GM23338 (cell line): ENCODE data around the gene RASL12. TPM values are rescaled to one million over a fixed set of nuclear protein-coding genes. Genes with fewer than 3 reads are reported as not detected.

Experiments
- ATAC-seq: fragments of 200-7000 bp; cut with Tn5 transposase; 3 replicates; pipeline ENCODE4 v1.9.1; 2020
- DNase-seq: peaks from one replicate; pipeline ENCODE4 v3.0.0-alpha.2; 2015; ENCODE audit warnings: low spot score
- H2AFZ ChIP-seq: fragments of 200-600 bp; sonication (generic); 2 replicates; pipeline ENCODE4 v1.8.0; 2016; ENCODE audit warnings: antibody characterized with exemption, mild to moderate bottlenecking, moderate library complexity
- H3F3A ChIP-seq: fragments of 200-600 bp; sonication (generic); replicated peaks from 2 replicates; pipeline ENCODE4 v1.8.0; 2017; ENCODE audit warnings: antibody characterized with exemption, mixed run types, low read depth
- H3K27ac ChIP-seq: fragments of 200-600 bp; sonication (generic); 2 replicates; pipeline ENCODE4 v1.6.1; 2016; ENCODE audit warnings: low read depth
- H3K27me3 ChIP-seq: fragments of 200-600 bp; sonication (generic); 2 replicates; pipeline ENCODE4 v1.8.0; 2016; ENCODE audit warnings: mild to moderate bottlenecking, mixed run types, moderate library complexity; ENCODE audit not compliant: insufficient read depth
- H3K36me3 ChIP-seq: fragments of 200-600 bp; sonication (generic); 2 replicates; pipeline ENCODE4 v1.8.0; 2016; ENCODE audit warnings: mild to moderate bottlenecking; ENCODE audit not compliant: insufficient read depth
- H3K4me1 ChIP-seq: fragments of 200-600 bp; sonication (generic); 2 replicates; pipeline ENCODE4 v1.8.0; 2016; ENCODE audit warnings: mild to moderate bottlenecking, moderate library complexity; ENCODE audit not compliant: insufficient read depth
- H3K4me2 ChIP-seq: fragments of 200-600 bp; sonication (generic); 2 replicates; pipeline ENCODE4 v1.7.1; 2017; ENCODE audit warnings: mixed run types
- H3K4me3 ChIP-seq: fragments of 200-600 bp; sonication (generic); 2 replicates; pipeline ENCODE4 v1.6.1; 2016; ENCODE audit warnings: mixed run types
- H3K79me2 ChIP-seq: fragments of 200-600 bp; sonication (generic); replicated peaks from 2 replicates; pipeline ENCODE4 v1.8.0; 2017; ENCODE audit warnings: mild to moderate bottlenecking; ENCODE audit not compliant: insufficient read depth
- H3K9me2 ChIP-seq: fragments of 200-600 bp; sonication (generic); 2 replicates; pipeline ENCODE4 v1.8.0; 2017; ENCODE audit not compliant: insufficient read depth
- H4K20me1 ChIP-seq: fragments of 200-600 bp; sonication (generic); replicated peaks from 2 replicates; pipeline ENCODE4 v1.8.0; 2017; ENCODE audit warnings: mild to moderate bottlenecking; ENCODE audit not compliant: insufficient read depth
- H3K27ac Mint-ChIP-seq: 2 replicates; pipeline ENCODE4 v1.8.0; 2020; ENCODE audit warnings: inconsistent platforms, mild to moderate bottlenecking, moderate library complexity, mixed read lengths
- H3K27me3 Mint-ChIP-seq: 3 replicates; pipeline ENCODE4 v1.8.0; 2022; ENCODE audit warnings: low read depth, mild to moderate bottlenecking, moderate library complexity, mixed read lengths, inconsistent platforms; ENCODE audit not compliant: insufficient read depth, poor library complexity
- H3K36me3 Mint-ChIP-seq: 3 replicates; pipeline ENCODE4 v1.8.0; 2021; ENCODE audit warnings: low read depth, mild to moderate bottlenecking, inconsistent platforms, moderate library complexity, mixed read lengths
- H3K4me1 Mint-ChIP-seq: 3 replicates; pipeline ENCODE4 v1.8.0; 2020; ENCODE audit warnings: mild to moderate bottlenecking, inconsistent platforms, mixed read lengths
- H3K4me3 Mint-ChIP-seq: 3 replicates; pipeline ENCODE4 v1.8.0; 2021; ENCODE audit warnings: moderate library complexity, mild to moderate bottlenecking, inconsistent platforms, mixed read lengths
- H3K9me3 Mint-ChIP-seq: 3 replicates; pipeline ENCODE4 v1.8.0; 2020; ENCODE audit warnings: moderate library complexity, mild to moderate bottlenecking, inconsistent platforms, mixed read lengths
- CREB1 ChIP-seq: fragments of 250-450 bp; sonication (Bioruptor Pico); IDR thresholded peaks from 2 replicates; pipeline ENCODE4 v1.5.0; 2020; ENCODE audit warnings: low read depth, mild to moderate bottlenecking, moderate library complexity
- ETS1 ChIP-seq: IDR thresholded peaks from 2 replicates; pipeline ENCODE4 v1.6.1; 2016; ENCODE audit warnings: antibody characterized with exemption
- EZH2 ChIP-seq: fragments of 200-600 bp; sonication (generic); IDR thresholded peaks from one replicate; pipeline ENCODE4 v1.8.0; 2017; ENCODE audit warnings: antibody characterized with exemption, mild to moderate bottlenecking, low read depth; ENCODE audit not compliant: unreplicated experiment
- EZH2phosphoT487 ChIP-seq: fragments of 200-600 bp; sonication (generic); IDR thresholded peaks from one replicate; pipeline ENCODE4 v1.8.1; 2018; ENCODE audit warnings: antibody characterized with exemption; ENCODE audit not compliant: unreplicated experiment
- JUNB ChIP-seq: IDR thresholded peaks from one replicate; pipeline ENCODE4 v1.6.1; 2016; ENCODE audit warnings: antibody characterized with exemption; ENCODE audit not compliant: unreplicated experiment
- NANOG ChIP-seq: IDR thresholded peaks from 2 replicates; pipeline ENCODE4 v1.6.1; 2016; ENCODE audit warnings: antibody characterized with exemption, borderline replicate concordance
- POLR2AphosphoS5 ChIP-seq: IDR thresholded peaks from 2 replicates; pipeline ENCODE4 v1.6.1; 2016; ENCODE audit warnings: antibody characterized with exemption, low read depth
- REST ChIP-seq: IDR thresholded peaks from one replicate; pipeline ENCODE4 v1.6.1; 2018; ENCODE audit warnings: antibody characterized with exemption; ENCODE audit not compliant: unreplicated experiment
- STAT1 ChIP-seq: IDR thresholded peaks from one replicate; pipeline ENCODE4 v1.6.1; 2016; ENCODE audit warnings: antibody characterized with exemption; ENCODE audit not compliant: unreplicated experiment
- ZNF114 ChIP-seq: fragments of 250-450 bp; sonication (Bioruptor Pico); IDR thresholded peaks from 2 replicates; pipeline ENCODE4 v1.5.0; 2020; ENCODE audit warnings: mild to moderate bottlenecking, moderate library complexity
- ZNF331 ChIP-seq: fragments of 250-450 bp; sonication (Bioruptor Pico); IDR thresholded peaks from 2 replicates; pipeline ENCODE4 v1.5.0; 2020; ENCODE audit warnings: low read depth, mild to moderate bottlenecking, moderate library complexity
- polyA plus RNA-seq: library from polyadenylated mRNA; unstranded; fragments of >200 nt; fragmentation: Nextera tagmentation; extraction: Ambion mirVana; gene quantifications from 2 replicates; pipeline ENCODE4 v1.2.1, GENCODE V29; 2016
- total RNA-seq: library from RNA; depleted of rRNA; stranded (reverse); fragments of >200 nt; shearing (Covaris generic); gene quantifications from 2 replicates; pipeline ENCODE4 v1.2.3, GENCODE V29; 2014
- TF ChIP-seq, protein P1 (sequence below), 2 experiments: fragments of 200-600 bp in 1 of 2; sonication (generic) in 1 of 2; conservative IDR thresholded peaks; 2 replicates each; pipeline versions ENCODE4 v1.5.1 to v1.6.1; 2016 to 2017; ENCODE audit warnings: antibody characterized with exemption in 2 of 2, low read depth in 2 of 2, mild to moderate bottlenecking in 2 of 2, moderate library complexity in 1 of 2

Gene RASL12
- total and polyA plus RNA-seq, 2 experiments from 2014 or later = 4.5 to 27.7 TPM

DNA sequence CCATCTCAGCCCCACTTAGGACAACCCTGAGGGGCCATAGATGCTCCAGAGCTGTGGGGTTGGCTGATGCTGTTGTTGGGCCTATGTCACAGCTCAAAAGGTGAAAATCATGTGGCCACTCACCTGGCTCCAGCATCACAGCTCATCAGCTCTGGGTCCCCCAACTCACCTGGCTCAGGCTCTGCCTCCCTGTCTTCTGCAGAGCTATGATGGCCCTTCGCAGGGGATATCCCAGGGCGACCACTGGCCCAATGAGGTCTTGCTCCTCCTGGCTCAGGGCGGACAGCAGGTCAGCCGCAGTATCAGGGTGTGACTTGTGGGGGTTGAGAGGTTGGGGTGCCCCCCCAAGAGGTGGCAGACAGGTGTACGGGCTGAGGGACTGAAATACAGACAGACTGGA is 31.5 kb upstream of the RASL12 start:
- H3K36me3 Mint-ChIP-seq = no peaks in the 10 kb centered on the region
- Histone ChIP-seq H3K4me1 (peaks cover 5% of the 10 kb centered on the region; the same call in 1 of the 2 replicates), H3K36me3 (no peaks in the 10 kb centered on the region), H3K27ac (no peak overlapping the region), H3F3A (no peaks in the 10 kb centered on the region), H3K4me3 (no peak overlapping the region), H3K9me2 (no peaks in the 10 kb centered on the region), H3K79me2 (no peaks in the 10 kb centered on the region), H3K4me2 (no peak overlapping the region), H3K27me3 (peaks cover 13% of the 10 kb centered on the region), H4K20me1 (no peaks in the 10 kb centered on the region), H2AFZ (no peak overlapping the region)
- no peak for TF ChIP-seq ZNF331 (CRISPR knock-in tag)
- TF ChIP-seq ZNF114 (CRISPR knock-in tag) = no peak
- no peak for TF ChIP-seq EZH2phosphoT487
- TF ChIP-seq POLR2AphosphoS5 = no peak
- no peak for TF ChIP-seq CREB1 (CRISPR knock-in tag)
- no peak for TF ChIP-seq REST
- no peak for TF ChIP-seq NANOG
- no peak for TF ChIP-seq ETS1
- TF ChIP-seq EZH2 = no peak
- TF ChIP-seq, protein P1, sequence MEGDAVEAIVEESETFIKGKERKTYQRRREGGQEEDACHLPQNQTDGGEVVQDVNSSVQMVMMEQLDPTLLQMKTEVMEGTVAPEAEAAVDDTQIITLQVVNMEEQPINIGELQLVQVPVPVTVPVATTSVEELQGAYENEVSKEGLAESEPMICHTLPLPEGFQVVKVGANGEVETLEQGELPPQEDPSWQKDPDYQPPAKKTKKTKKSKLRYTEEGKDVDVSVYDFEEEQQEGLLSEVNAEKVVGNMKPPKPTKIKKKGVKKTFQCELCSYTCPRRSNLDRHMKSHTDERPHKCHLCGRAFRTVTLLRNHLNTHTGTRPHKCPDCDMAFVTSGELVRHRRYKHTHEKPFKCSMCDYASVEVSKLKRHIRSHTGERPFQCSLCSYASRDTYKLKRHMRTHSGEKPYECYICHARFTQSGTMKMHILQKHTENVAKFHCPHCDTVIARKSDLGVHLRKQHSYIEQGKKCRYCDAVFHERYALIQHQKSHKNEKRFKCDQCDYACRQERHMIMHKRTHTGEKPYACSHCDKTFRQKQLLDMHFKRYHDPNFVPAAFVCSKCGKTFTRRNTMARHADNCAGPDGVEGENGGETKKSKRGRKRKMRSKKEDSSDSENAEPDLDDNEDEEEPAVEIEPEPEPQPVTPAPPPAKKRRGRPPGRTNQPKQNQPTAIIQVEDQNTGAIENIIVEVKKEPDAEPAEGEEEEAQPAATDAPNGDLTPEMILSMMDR (conservative IDR thresholded peaks at IDR 0.05; ENCODE audit: low read depth in 2 of 2) = no peak
- TF ChIP-seq STAT1 = no peak
- no peak for TF ChIP-seq JUNB
- peaks cover 4% of the 10 kb centered on the region; the same call in 1 of the 3 replicates for H3K4me1 Mint-ChIP-seq
- H3K27ac Mint-ChIP-seq = no peak overlapping the region
- no peaks in the 10 kb centered on the region for H3K9me3 Mint-ChIP-seq
- DNase-seq (no peak), ATAC-seq (no peak)
- H3K4me3 Mint-ChIP-seq = no peak overlapping the region
- H3K27me3 Mint-ChIP-seq = peaks cover 16% of the 10 kb centered on the region
